NCI-H510A treated with DMSO at 0.1 percent for 48 hours (cell line): Measurements from ENCODE around the gene CACNA2D2.
A peak's percentile ranks its signal among the peaks of the same experiment; 100 is the strongest.
"Not testable (repeated sequence)": the region's sequence is repeated elsewhere in the genome, so short reads cannot be mapped to it uniquely, and the experiment has no call there.

Source experiments
- DNase-seq: peaks from one replicate; lab custom pipeline; 2025; lab: John Stamatoyannopoulos, UW

Gene CACNA2D2

DNA sequence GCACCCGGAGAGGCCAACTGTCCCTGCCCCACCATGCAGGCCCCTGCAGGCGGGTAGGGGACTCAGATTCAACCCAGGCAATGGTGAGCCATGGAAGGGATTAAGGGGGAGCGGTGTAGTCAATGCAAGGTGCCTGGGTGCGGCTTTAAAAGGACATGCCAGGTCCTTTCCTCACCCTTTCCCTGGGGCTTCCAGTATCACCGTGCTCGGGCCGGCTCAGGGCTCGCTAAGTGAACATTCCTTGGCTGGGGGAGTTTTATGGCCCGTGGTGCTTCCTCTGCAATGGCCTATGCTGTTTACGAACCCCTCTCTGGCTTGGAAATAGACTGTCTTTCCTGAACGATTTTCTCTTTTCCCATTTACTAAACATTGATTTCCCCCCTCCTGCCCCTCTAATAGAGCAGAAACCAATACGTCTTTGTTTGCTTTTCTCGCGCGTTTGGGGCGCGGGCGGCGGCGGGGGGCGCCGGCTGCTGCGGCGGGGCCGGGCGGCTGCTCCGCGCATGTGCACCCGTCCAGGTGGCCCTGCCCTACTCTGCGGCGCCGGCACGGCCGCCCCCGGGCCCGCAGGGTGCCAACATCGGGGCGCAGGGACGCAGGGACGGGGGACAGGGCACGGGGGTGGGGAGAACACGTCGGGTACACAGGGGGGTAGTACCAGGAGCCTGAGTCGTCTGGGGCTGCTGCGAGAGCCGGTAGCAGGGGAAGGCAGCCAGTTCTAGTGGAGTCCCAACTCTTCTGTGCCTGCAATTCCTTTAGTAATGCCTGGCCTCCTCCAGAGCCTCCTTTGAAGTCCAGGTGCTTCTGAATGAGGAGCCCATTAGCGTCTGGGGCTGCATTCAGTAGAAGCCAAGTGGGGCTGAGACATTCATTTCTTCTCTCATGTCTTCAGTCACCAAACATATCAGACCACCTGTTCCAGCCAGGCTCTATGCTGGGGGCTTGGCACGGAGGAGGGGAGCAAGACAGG lies 26.9 kb upstream of the CACNA2D2 start:
- no peak for DNase-seq

DNA sequence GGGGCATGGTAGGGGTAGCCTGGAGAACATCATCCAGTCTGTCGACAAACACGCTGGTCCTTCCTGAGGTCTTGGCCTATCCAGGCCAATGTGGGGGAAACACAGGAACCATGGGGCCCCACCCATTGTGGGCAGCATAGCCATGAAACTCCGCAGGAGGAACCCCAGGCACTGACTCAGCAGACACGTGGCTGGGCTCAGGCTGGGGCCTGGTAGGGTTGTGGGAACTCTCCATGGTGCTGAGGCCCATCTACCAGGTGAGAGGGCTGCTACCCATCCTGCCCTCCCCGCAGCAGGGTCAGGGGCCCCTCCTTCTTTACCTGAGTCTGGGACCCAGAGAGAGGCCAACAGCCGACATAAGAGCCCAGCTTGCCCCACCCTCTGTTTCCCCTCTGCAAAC lies 22.6 kb upstream of the CACNA2D2 start:
- DNase-seq: no peak

DNA sequence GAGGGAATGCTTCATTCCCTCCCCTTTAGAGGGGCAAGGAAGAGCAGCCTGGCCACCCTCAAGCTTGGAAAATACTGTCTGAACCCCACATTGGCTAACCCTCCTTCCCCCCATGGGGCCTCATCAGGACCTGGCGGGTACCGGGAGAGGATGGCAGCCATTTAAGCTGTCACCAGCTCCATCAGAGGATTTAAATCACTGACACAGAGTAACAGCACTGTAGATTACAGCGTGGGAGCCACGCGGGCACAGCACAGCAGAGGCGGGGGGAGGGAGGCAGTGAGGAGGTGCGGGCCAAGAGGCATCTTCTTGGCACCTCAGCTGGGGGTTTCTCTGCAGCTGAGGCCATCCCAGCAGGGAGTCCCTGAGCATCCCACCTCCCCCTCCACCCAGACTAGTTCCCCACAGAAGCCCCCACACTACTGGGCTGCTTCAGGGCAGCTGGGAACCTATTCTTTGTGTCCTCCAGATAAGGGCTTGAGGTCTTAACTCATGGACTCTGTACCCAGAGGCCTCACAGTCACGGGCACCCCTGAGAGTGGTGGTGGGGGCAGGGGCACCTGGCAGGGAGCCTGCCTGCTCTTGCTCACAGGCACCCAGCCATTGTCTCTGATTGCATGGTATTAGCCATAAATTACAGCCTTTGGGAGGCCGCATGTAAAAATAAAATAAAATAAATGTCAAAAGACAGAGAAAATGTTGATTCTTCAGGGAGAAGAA lies 21.9 kb upstream of the CACNA2D2 start:
- no peak for DNase-seq

DNA sequence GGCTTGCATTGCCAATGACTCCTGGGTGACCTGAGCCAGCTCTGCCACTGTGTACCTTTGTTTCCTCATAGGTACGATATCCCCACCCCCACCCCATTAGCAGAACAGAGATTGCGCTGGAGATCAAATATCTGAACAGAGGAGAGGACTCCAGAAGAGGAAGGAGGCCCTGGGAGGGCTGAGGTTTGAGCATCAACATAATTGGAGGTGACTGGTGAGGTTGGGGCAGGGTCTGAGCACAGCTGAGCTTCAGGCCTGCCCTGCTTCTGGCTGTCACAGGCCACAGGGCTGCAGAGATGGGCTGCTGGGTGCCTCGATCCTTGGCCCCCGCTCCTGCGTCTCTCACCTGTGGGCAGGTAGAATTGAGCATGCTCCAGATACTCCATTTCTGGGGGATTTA lies 21.3 kb upstream of the CACNA2D2 start:
- no peak for DNase-seq

DNA sequence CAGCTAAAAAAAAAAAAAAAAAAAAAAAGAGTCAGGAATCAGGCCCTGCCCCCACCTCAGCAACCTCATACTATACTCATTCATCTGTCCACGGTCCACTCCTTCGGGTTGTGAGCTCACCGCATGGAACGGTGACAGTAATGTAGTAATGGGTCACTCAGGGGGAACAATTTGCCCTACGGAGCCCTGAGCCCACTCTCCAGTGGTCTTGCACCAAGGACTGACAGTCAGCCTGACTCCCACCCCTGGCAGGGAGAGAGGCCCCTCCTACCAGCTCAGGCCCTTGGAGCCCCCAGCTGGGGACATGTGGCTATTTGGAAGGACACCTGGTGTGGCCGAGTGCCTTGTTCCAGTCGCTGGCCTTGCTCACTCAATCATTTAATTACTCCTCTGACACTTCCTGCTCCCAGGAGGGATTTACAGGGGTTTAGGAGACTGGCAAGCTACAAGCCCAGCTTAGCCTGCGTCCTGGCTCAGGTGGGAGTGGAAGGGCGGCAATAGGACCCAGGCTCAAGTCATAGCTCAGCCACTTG lies 19.9 kb upstream of the CACNA2D2 start:
- no peak for DNase-seq

DNA sequence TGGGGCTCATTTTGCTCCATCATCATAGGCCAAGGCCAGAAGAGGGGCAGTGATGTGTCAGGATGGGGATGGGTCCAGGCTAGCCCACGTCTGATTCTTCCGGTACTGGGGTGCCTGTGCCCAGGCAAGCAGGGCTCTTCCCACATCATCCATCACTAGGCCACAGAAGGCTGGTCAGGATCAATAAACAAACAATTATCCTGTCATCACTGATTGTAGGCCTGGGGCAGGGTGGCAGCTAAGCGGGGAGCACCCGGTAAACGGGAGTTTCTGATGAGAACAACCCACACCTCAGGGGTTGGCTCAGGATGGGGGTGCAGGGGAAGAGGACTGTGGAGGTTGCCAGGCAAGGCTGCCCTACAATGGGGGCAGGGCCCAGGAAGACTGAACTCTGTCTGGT lies 18.1 kb upstream of the CACNA2D2 start:
- no peak for DNase-seq

DNA sequence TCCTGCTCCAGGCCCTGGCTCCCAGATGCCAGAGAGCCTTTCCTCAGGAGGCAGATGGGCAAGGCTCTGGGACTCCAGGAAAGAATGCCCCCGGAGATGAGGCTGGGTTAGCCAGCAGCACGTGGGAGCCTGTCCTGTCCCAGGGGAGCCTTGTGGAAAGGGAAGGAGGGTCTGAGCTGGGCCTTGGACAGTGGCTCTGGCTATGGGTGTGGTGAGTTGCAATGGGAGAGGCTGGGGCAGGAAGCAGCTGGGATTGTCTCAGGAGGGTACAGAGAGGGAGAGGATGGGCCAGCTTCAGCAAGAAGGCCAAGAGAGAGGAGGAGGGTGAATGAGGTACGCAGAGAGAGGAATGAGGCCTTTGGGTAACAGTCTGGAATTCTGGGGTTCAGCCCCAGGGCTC lies 17.4 kb upstream of the CACNA2D2 start:
- no peak for DNase-seq

DNA sequence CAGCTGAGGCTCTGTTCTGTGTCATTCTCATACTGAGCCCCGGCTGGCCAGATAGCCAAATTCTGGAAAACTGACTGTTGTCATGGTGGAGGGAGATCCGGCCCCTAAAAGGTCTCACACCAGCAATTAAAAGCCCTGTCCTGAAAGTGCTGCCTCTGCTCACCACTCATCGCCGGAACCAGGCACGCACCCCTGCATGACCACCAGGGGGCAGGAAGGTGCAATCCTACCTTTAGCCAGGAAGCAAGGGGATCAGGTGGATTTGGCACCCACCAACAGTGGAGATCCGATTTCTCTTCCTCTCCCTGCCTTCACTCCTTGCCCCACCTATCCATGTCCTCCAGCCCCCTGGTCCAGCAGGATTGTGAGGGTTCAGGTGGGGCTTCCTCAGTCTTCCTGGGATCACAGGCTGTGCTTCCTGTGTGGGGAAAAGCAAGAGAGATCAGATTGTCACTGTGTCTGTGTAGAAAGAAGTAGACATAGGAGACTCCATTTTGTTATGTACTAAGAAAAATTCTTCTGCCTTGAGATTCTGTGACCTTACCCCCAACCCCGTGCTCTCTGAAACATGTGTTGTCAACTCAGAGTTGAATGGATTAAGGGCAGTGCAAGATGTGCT lies 16.1 kb upstream of the CACNA2D2 start:
- peak; percentile 37 for DNase-seq

DNA sequence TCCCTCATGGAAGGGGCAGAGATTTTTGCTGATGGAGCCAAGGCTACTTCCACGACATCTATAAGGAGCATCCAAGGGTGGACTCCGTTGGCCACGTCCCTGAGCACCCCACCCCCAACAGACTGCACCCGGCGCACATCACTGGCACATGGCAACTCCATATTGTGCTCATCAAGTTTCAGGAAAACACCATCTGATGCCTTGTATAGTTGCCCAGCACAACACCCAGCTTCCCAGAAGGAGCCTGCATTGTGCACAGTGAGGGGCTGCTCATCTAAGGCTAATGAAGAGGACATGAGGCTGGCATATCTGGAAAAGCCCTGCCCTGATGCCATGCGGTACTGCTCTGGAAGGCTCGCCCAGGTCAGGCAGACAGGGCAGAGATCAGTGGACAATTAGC lies 15.0 kb upstream of the CACNA2D2 start:
- no peak for DNase-seq

DNA sequence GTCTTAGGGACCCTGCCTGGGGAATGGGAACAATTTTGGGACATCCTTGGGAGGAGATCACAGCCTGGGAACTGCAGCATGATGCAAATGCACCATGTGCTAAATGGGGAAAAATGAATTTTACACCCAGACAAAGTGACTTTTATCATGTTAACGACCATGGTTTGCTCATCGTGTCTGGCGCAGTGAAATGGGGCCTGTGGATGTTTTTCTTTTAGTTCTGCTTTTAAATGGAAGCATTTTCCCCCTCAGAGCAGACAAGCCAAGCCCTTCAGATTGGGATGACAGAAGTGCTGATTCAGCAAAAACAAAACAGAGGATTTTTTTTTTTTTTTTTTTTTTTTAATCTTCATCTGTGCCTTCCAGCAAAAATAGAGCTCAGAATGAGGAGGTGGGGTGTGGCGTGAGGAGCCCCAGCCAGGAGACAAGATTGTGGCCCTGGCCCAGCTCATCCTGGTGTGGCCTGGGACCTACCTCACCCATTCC lies 14.3 kb upstream of the CACNA2D2 start:
- DNase-seq: no peak

DNA sequence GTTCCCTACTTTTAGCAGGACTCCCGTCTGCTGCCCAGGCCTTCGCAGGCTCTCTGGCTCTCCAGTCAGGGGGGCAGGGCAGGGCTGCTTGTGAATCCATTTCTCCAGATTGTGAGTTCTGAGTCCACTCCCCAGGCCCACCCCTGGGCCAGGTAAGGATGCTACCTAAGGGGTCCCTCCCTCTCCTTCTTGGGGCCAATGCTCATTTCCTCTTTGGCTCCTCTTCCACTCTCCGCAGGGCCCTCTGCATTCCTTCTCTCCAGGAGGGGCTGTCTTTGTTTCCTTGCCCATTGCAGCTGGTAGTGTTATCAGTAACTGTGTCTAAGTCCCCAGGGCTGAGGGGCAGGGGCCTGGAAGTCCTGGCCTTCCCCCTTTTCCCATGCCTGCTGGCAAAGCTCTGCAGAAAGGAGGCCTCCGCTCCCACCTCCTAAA lies 13.0 kb upstream of the CACNA2D2 start:
- DNase-seq: peak; percentile 49

DNA sequence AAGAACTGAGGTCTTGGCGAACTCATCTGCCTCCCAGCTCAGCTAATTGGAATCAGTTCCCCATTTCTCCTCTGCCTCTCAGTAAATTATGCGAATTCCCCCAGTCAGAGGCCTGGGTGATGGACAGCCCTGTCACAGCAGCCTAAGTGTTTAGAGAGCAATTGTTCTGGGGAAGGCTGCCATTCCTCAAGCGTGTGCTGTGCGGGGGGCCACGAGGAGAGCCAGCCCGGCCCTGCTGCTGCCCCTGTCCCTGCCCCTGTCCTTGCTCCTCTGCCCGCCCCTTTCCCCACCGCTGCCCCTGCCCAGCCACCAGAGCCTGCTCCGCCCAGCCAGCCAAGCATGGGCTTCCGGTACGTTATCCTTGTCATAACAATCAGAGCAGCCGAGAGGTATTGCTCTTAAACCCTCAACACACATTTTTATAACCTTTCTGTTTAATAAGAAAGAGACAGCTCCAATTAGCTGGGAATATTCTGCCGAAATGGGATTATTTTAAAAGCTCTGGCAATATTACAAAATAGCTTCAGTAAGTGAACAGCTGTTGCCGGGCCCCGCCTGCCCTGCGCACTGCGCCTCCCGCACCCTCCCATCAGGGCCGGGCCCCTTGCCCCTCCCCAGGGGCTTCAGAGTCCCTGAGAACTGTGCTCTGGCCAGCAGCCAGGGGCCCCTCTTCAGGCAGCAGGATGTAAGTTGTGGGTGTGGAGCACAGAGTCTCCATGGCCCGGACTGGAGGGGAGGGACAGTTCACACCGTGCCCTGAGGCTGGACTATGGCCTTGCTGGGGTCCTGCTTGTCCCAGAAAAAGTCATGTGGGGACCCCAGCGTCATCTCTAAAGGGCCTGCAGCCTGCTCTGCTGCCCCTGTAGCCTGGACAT lies 12.4 kb upstream of the CACNA2D2 start:
- DNase-seq: peak; percentile 85

DNA sequence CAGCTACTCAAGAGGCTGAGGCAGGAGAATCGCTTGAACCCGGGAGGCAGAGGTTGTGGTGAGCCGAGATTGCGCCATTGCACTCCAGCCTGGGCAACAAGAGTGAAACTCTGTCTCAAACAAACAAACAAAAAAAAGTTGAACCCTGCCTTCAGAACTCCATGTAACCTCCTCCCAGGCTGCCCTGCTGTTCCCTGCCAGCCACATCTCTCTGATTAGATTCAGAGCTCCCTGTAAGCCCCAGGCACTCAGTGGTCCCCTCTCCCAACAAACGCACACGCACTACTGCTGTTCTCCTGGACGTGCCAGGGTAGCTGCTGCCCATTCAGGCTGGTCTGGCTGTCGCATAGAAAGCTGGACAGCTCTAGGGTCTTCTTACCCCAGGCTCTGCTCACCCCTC lies 9.5 kb upstream of the CACNA2D2 start:
- DNase-seq: not testable (repeated sequence)

DNA sequence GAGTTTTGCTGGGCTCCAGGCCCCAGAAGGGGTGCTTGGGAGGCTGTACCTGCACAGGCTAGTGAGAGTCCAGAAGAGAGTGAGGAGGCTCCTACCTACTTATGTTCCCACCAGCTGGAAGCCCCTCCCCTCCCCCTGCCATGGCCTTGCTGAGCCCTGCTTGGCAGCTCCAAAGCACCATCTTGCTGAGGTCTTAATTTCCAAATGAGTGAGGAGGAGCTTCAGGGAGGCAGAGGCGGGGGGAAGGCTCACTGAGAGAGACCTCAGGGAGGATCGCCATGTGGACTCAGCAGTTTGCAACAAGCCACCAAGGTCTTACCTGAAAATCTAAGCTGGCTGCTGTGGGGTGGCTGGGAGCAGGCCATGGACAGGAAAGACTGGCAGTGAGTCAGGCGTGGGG lies 8.7 kb upstream of the CACNA2D2 start:
- peak; percentile 14 for DNase-seq

DNA sequence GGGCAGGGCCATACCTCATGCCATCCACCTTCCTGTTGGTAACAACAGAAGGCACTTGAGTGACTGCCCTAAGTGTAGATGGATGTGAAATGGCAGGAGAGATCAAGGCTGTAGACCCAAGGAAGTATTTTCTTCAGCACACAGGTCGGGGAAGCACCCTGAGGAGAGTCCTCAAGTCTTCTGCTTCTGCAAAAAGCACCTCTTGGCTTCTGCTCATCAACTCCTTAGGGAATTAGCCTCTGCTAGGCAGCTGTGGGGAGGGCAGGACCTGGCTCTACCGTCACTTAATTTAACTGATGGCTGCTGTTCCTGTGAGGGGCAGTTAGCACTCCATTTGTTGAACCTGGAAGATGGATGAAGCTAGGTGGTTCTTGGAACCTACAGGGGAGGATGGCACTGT lies 6.9 kb upstream of the CACNA2D2 start:
- no peak for DNase-seq

DNA sequence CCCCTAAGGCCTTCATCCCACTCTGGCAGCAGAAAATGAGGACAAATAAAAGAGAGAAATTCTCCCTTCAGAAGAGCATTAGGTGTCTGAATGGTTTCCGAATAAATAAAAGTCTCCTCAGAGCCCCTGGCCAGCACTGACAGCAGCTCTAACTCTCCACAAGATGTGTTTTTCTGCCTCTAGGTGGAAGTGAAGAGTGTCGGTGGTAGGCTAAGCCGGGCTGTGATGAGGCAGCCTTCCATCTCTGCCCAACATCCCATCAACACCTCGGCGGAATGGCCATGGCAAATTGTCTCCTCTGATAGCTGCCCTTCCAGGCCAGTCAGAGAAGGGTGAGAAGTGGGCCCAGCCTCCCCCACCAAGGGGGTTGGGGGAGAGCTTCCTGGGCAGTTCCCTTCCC lies 6.3 kb upstream of the CACNA2D2 start:
- DNase-seq: no peak

DNA sequence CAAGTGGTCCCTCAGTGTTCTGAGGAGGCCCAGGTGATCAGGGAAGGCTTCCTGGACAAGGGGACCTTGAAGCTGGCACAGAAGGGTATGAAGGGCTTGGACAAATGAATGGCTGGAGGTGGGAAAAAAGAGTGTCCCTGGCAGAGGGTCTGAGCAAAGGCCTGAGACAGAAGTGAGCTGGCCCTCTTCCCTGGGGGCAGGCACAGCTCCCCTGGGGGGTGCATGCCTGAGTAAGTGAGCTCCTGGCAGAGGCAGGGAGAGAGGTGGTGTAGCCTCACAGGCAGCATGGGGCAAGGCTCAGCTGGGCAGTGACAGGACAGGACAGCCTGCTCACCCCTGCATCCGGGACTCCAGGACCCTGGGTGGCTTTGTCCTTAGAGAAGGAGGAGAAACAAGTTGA lies 5.4 kb upstream of the CACNA2D2 start:
- DNase-seq: no peak

DNA sequence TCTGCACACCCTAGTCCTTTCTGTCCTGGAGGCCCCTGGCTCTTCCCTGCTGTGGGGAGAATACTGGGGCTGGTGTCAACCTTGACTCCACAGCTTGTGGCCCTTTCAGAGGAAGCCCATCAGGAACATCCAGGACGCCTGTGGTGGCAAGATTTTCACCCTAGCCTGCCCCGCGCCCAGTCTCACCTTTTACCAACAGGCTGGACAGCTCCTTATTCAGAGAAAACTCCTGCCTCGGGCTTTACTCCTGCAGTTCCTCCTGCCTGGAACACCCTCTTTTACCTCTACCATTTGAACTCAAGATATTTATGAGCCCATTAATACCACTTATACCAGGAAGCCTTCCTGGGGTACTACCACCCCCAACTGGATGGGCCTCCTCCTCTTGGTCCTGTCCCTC lies 2.7 kb upstream of the CACNA2D2 start:
- no peak for DNase-seq

DNA sequence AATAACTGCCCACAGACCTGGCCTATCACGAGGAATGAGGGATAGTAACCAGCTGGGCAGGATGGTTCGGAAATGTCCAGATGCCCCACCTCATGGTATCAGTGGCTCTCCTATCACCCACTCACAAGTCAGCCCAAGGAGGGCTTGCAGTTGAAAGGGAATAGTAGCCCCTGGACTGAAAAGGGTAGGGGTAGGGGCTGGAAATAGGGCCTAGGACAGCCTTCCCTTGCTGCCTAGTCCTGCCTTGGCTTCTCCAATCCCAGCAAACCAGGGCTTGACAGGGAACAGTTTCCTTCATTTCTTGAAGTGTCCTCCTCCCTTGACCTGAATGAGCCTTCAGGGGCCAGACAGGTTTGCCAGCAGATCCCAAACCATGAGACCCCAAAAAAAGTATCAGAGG lies 1.2 kb upstream of the CACNA2D2 start:
- no peak for DNase-seq

DNA sequence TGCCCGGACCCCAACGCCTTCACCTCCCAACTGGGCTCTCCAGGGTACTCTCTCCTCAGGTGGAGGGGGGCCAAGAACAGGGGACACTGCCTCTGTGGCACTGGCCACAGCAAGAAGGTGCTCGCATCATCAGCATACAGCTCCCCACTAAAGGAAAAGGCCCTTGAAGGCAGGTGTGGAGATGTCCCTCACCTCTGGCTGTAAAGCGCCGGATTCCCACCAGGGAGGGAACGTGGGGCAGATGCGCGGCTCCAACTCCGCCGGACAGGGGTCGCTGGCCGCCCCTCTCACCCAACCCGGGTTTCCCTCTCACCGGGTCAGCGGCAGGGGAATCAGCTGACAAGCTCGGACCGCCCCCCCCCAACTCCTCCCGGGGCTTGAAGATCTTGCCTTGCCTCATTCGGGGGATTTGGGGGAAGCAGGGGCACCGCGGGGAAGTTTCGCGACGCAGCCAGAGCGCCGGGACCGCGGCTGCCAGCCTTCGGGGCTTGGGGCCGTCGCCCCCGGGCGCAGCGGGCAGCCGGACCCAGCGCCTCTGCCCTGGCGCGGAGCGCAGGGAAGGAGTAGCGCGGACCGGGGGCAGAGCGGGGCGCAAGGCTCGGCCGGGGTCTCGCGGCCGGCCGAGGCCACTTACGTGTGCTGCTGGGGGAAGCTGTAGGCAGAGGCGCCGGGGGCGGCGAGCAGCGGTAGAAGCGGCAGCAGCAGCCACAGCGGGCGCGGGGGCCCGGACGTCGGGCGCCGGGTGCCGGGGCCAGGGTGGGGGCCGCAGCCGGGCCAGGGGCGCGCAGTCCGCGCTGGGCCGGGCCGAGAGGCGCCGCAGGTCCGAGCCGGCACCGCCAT lies 630 bp downstream of the CACNA2D2 start:
- no peak for DNase-seq

DNA sequence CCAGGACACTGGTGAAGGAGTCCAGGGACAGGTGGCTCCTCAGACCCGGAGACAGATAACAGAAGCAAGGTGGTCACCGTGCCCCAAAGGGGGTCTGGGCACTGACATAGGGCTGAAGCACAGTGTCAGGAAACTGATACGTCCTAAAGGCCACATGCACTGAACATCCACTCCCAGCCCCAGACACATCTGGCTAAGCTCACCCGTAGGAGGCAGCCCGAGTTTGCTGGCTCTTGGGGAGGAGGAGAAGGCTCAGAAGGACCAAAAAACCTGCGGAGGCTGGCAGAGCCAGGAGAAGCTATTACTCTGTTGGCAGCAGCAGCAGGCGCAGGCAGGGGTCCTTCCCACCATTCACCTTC lies 1.2 kb downstream of the CACNA2D2 start:
- DNase-seq: no peak
